ENCODE results near the gene PNLDC1. TPM values are rescaled to one million over a fixed set of nuclear protein-coding genes. Genes with fewer than 3 reads are reported as not detected.

Gene PNLDC1
- total RNA-seq, 2 donors from 2014 or later = not detected

DNA sequence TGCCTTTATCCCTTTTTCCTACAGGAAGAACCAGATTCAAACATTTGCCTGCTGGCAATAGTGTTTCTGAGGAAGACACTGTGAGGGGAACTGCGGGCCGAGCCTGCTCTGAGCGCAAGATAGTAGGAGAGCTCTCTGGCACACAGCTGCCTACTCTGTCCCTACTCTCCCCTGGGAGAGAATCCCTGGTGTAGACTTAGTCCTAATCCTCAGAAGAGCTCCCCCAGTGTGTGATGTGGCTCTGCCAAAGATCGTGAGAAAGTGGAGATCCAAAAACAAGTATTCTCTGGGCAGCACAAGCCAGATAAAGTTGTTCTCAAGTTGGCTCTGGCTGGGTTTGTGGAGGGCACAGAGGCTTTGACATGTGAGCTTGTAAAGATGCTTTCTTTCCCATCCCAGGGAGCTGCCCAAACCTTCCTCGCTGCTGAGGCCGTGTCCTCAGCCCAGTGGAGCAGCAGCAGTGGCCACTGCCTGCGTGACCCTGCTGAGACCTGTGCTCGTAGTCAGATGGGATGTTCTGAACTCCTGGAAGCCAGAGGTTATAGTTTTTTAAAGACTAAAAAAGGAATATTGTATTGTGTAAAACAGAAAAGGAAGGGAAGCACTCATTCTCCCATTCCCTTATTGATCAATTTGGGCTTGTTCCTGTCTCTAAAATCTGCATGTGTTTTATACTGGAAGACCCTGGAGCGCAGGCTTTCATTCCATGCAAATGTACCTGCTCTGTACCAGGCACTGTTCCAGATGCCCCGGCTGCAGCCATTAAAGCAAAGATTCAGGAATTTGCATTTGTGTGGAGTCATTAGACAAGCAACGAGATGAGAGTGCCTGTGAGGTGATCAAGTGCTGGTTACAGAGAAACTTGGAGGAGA is 30.7 kb downstream of the PNLDC1 start:
- H3K4me3 Mint-ChIP-seq = no peak overlapping the region
- no peak overlapping the region for H3K27ac ChIP-seq (ENCODE audit: low read depth, low read length)
- H3K4me1 Mint-ChIP-seq = peaks cover 22% of the 10 kb centered on the region

GRCh38 chr6:159831373-159831679 is 31.2 kb downstream of the PNLDC1 start:
- H3K4me3 Mint-ChIP-seq = no peak overlapping the region
- peaks cover 2% of the 10 kb centered on the region for H3K27me3 Mint-ChIP-seq (ENCODE audit: insufficient read depth)
- no peaks in the 10 kb centered on the region for H3K9me3 ChIP-seq (ENCODE audit: control insufficient read depth, low read length)
- peaks cover 6% of the 10 kb centered on the region for H3K4me1 ChIP-seq (ENCODE audit: control insufficient read depth, insufficient read depth, low read length)
- peaks cover 22% of the 10 kb centered on the region for H3K4me1 Mint-ChIP-seq
- 76 to 86% methylated on average over 2 to 4 of the region's 4 CpGs for WGBS, 2 experiments (ENCODE audit: insufficient coverage in 1 of 2, insufficient read length in 1 of 2)
- H3K27me3 ChIP-seq (ENCODE audit: control insufficient read depth, insufficient read depth, low read length, poor library complexity, severe bottlenecking) = no peaks in the 10 kb centered on the region
- H3K27ac Mint-ChIP-seq = no peak overlapping the region
- H3K4me3 ChIP-seq (ENCODE audit: low read length) = no peak overlapping the region
- TF ChIP-seq, protein P1, sequence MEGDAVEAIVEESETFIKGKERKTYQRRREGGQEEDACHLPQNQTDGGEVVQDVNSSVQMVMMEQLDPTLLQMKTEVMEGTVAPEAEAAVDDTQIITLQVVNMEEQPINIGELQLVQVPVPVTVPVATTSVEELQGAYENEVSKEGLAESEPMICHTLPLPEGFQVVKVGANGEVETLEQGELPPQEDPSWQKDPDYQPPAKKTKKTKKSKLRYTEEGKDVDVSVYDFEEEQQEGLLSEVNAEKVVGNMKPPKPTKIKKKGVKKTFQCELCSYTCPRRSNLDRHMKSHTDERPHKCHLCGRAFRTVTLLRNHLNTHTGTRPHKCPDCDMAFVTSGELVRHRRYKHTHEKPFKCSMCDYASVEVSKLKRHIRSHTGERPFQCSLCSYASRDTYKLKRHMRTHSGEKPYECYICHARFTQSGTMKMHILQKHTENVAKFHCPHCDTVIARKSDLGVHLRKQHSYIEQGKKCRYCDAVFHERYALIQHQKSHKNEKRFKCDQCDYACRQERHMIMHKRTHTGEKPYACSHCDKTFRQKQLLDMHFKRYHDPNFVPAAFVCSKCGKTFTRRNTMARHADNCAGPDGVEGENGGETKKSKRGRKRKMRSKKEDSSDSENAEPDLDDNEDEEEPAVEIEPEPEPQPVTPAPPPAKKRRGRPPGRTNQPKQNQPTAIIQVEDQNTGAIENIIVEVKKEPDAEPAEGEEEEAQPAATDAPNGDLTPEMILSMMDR (conservative IDR thresholded peaks at IDR 0.05) = no peak
- no peaks in the 10 kb centered on the region for H3K36me3 ChIP-seq (ENCODE audit: control insufficient read depth, insufficient read depth, low read length)
- no peak overlapping the region for H3K27ac ChIP-seq (ENCODE audit: low read depth, low read length)
- H3K9ac ChIP-seq (ENCODE audit: extremely low read depth, low read length, poor library complexity, severe bottlenecking) = no peak overlapping the region
- no peaks in the 10 kb centered on the region for H3K9me3 Mint-ChIP-seq
- DNase-seq = no peak
- no peaks in the 10 kb centered on the region for H3K36me3 Mint-ChIP-seq (ENCODE audit: low read depth)

More for the DNA sequence above, 30.7 kb downstream of the PNLDC1 start:
- no peak overlapping the region for H3K27ac Mint-ChIP-seq
- Histone ChIP-seq H3K36me3 (ENCODE audit: control insufficient read depth, insufficient read depth, low read length) (no peaks in the 10 kb centered on the region), H3K27me3 (ENCODE audit: control insufficient read depth, insufficient read depth, low read length, poor library complexity, severe bottlenecking) (no peaks in the 10 kb centered on the region), H3K9ac (ENCODE audit: extremely low read depth, low read length, poor library complexity, severe bottlenecking) (no peak overlapping the region), H3K4me1 (ENCODE audit: control insufficient read depth, insufficient read depth, low read length) (peaks cover 6% of the 10 kb centered on the region), H3K9me3 (ENCODE audit: control insufficient read depth, low read length) (no peaks in the 10 kb centered on the region), H3K4me3 (ENCODE audit: low read length) (no peak overlapping the region)
- TF ChIP-seq, protein P1 (conservative IDR thresholded peaks at IDR 0.05) = no peak
- peaks cover 2% of the 10 kb centered on the region for H3K27me3 Mint-ChIP-seq (ENCODE audit: insufficient read depth)
- no peak for DNase-seq
- H3K9me3 Mint-ChIP-seq = no peaks in the 10 kb centered on the region
- H3K36me3 Mint-ChIP-seq (ENCODE audit: low read depth) = no peaks in the 10 kb centered on the region
- 83 to 90% methylated on average over 8 to 11 of the region's 11 CpGs for WGBS, 2 experiments (ENCODE audit: insufficient coverage in 1 of 2, insufficient read length in 1 of 2)

GRCh38 chr6:159832946-159833345 is 32.9 kb downstream of the PNLDC1 start:
- peaks cover 23% of the 10 kb centered on the region for H3K4me1 Mint-ChIP-seq
- no peaks in the 10 kb centered on the region for H3K36me3 Mint-ChIP-seq (ENCODE audit: low read depth)
- Histone ChIP-seq H3K36me3 (ENCODE audit: control insufficient read depth, insufficient read depth, low read length) (no peaks in the 10 kb centered on the region), H3K9ac (ENCODE audit: extremely low read depth, low read length, poor library complexity, severe bottlenecking) (no peak overlapping the region), H3K27ac (ENCODE audit: low read depth, low read length) (no peak overlapping the region), H3K27me3 (ENCODE audit: control insufficient read depth, insufficient read depth, low read length, poor library complexity, severe bottlenecking) (no peaks in the 10 kb centered on the region), H3K4me1 (ENCODE audit: control insufficient read depth, insufficient read depth, low read length) (peaks cover 6% of the 10 kb centered on the region), H3K9me3 (ENCODE audit: control insufficient read depth, low read length) (no peaks in the 10 kb centered on the region), H3K4me3 (ENCODE audit: low read length) (no peak overlapping the region)
- 94% methylated on average over 2 to 4 of the region's 4 CpGs for WGBS, 2 experiments (ENCODE audit: insufficient coverage in 1 of 2, insufficient read length in 1 of 2)
- no peak overlapping the region for H3K4me3 Mint-ChIP-seq
- TF ChIP-seq, protein P1 (conservative IDR thresholded peaks at IDR 0.05) = no peak
- DNase-seq = no peak
- no peaks in the 10 kb centered on the region for H3K9me3 Mint-ChIP-seq
- no peak overlapping the region for H3K27ac Mint-ChIP-seq
- peaks cover 2% of the 10 kb centered on the region for H3K27me3 Mint-ChIP-seq (ENCODE audit: insufficient read depth)

Data from endodermal cell (in vitro differentiated cells).